Activated naive CD8-positive, alpha-beta T cell (primary cell): ENCODE measurements around the gene BDH1.
"Not testable (repeated sequence)": the region's sequence is repeated elsewhere in the genome, so short reads cannot be mapped to it uniquely, and the experiment has no call there.

ENCODE experiments used
- H3K27ac Mint-ChIP-seq: one replicate; pipeline ENCODE4 v1.8.0; 2021; ENCODE audit warnings: mixed read lengths
- H3K27me3 Mint-ChIP-seq: one replicate; pipeline ENCODE4 v1.8.0; 2021; ENCODE audit warnings: mixed read lengths
- H3K36me3 Mint-ChIP-seq: one replicate; pipeline ENCODE4 v1.8.0; 2021; ENCODE audit warnings: mixed read lengths
- H3K4me1 Mint-ChIP-seq: one replicate; pipeline ENCODE4 v1.8.0; 2021; ENCODE audit warnings: low read depth, mixed read lengths
- H3K4me3 Mint-ChIP-seq: one replicate; pipeline ENCODE4 v1.8.0; 2021; ENCODE audit warnings: mild to moderate bottlenecking, mixed read lengths
- H3K9me3 Mint-ChIP-seq: one replicate; pipeline ENCODE4 v1.8.0; 2021; ENCODE audit warnings: low read depth, mixed read lengths

Gene BDH1

DNA sequence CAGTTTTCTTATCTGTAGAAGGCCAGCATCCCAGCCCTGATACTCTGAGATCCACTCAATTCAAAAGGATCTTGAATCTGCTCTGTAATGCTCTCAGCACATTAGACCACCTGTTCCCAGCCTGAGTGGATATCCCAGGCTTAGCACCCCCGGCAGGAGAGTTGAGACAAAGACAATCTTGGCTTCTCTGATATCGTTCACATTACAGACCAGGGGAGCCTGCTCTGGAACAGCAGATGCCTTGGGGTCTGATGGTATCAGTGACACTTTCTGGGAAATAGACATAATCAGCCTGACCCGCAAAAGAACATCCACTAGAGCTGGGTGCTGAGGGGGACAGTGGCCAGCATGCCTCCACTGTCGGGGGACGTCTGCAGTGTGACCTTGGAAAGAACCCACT lies 70.6 kb downstream of the BDH1 start:
- Mint-ChIP-seq H3K4me1 (no peaks in the 10 kb centered on the region), H3K27me3 (no peaks in the 10 kb centered on the region), H3K36me3 (no peaks in the 10 kb centered on the region), H3K27ac (no peak overlapping the region), H3K4me3 (no peak overlapping the region), H3K9me3 (no peaks in the 10 kb centered on the region)

DNA sequence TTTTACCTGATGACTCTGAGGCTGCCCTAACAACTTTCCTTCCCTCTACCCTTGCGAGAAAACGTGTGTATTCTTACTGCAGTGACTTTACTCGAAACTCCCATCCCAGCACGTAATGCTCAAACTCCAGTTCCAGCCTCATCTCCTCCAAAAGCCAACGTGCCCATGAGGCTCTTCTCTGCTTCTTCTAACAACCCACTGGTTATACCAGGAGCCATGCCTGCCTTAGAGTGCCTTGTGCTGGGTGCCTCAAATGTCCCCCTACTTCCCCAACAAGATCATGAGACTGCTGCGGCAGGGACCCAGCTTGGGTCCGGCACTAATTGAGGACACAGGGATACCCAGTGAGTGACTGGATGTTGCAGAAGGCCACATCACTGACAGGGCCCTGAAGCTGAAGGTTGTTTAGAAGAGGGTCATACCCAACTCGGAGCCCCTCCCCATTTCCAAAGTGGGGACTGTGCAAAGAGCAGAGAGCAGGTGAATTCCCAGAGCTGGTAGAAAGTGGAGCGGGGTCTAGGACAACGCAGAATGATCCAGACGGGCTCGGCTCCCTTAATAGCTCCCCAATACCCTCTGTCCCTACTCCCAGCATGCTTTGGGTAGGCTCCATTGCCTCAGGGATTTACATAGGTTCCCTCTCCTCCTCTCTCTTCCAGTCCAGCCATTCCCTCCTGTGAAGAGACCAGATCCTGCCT lies 71.4 kb downstream of the BDH1 start:
- H3K36me3 Mint-ChIP-seq = no peaks in the 10 kb centered on the region
- no peak overlapping the region for H3K4me3 Mint-ChIP-seq
- no peak overlapping the region for H3K27ac Mint-ChIP-seq
- no peaks in the 10 kb centered on the region for H3K9me3 Mint-ChIP-seq
- peaks cover 3% of the 10 kb centered on the region for H3K27me3 Mint-ChIP-seq
- H3K4me1 Mint-ChIP-seq = no peaks in the 10 kb centered on the region

DNA sequence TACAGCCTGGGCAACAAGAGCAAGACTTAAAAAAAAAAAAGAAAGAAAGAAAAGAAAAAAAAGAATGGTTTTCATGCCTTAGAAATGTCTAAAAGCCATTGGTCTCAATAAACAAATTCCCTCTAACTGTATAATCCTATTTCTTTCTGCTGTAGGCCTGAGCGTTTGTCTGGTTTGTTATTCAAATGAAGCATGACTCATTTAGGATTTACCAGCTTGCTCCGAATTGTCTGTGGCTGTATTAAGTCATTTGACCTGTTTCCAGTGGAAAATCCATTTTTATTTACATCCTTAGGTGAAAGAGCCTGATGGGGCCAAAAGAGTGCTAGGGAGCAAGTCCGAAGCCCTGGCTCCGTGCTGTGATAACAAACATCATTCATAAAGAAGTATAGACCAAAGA lies 73.8 kb downstream of the BDH1 start:
- Mint-ChIP-seq H3K27ac (no peak overlapping the region), H3K27me3 (peaks cover 3% of the 10 kb centered on the region), H3K4me1 (no peaks in the 10 kb centered on the region), H3K36me3 (no peaks in the 10 kb centered on the region), H3K9me3 (no peaks in the 10 kb centered on the region), H3K4me3 (no peak overlapping the region)

DNA sequence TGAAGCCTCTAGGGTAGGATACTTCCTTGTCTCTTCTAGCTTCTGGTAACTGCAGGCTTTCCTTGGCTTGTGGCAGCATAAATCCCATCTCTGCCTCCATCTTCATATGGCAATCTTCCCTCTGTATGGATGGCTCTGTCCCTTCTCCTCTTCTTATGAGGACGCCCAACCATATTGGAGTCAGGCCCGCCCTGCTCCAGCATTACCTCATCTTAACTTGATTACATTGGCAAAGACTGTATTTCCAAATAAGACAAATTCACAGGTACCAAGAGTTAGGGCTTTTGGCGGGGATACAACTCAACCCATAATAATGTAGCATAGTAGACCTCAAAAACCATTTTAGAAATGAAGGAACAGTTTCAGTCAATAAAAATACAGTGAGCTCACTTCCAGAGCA lies 75.4 kb downstream of the BDH1 start:
- Mint-ChIP-seq H3K27ac (no peak overlapping the region), H3K4me1 (no peaks in the 10 kb centered on the region), H3K9me3 (no peaks in the 10 kb centered on the region), H3K4me3 (no peak overlapping the region), H3K27me3 (peaks cover 3% of the 10 kb centered on the region), H3K36me3 (no peaks in the 10 kb centered on the region)

DNA sequence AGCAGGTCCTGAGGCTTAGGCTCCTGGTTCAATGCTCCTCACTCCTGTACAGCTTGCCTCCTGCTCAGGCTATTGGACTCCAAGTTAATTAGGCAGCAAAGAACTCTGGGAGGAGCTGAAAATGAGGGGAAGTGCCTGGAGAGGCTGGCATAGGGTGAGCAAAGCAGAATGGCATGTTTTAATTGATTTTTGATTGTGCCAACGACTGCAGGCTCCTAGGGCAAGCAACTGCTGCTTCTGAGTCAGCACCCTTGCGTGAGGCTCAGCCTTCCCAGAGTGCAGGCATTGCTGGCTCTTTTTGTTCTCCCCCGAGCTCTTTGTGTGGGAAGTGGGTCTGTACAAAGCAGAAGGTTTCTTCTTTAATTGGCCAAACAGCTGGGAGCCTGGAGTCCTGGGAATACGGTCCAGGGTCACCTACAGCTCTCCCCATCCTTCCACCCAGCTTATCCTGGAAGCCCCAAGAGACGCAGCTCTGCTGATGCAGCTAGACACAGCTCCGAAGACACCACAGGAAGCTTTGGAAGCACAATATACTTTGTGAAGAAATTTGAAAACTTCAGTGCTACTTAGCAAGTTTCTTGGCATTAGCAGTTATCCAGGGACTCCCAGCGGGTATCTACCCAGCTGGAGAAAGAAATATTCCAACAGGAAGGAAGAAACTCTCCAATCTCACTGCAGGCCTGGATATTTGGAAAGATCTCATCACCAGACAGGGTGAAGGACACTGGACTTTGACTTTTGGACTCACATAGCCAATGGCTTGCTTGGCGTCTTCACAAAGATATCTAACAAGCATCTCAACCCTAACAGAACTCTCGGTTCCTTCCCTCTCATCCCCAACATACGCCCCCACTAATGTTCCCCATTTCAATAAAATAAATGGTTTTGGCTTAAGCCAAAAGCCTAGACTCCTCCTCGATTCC lies 76.8 kb downstream of the BDH1 start:
- no peak overlapping the region for H3K4me3 Mint-ChIP-seq
- H3K27ac Mint-ChIP-seq = no peak overlapping the region
- H3K36me3 Mint-ChIP-seq = no peaks in the 10 kb centered on the region
- H3K27me3 Mint-ChIP-seq = peaks cover 3% of the 10 kb centered on the region
- no peaks in the 10 kb centered on the region for H3K9me3 Mint-ChIP-seq
- H3K4me1 Mint-ChIP-seq = no peaks in the 10 kb centered on the region

DNA sequence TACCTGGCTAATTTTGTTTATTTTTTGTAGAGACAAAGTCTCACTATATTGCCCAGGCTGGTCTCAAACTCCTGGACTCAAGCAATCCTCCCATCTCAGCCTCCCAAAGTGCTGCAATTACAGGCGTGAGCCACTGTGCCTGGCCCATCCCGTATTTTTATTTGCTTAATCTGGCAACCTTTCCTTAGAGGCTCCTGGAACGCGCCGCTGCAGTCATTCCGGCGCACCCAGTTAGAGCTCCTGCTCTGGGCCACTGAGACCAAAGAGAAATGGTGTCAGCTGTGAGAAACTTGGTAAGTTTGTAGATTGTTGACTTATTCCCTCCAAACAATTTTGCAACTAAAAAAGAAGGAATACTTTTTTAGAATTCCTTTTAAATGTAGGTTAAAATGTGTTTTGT lies 78.0 kb downstream of the BDH1 start:
- not testable (repeated sequence) for H3K4me3 Mint-ChIP-seq, H3K27me3 Mint-ChIP-seq, H3K36me3 Mint-ChIP-seq, H3K4me1 Mint-ChIP-seq, H3K9me3 Mint-ChIP-seq, H3K27ac Mint-ChIP-seq

DNA sequence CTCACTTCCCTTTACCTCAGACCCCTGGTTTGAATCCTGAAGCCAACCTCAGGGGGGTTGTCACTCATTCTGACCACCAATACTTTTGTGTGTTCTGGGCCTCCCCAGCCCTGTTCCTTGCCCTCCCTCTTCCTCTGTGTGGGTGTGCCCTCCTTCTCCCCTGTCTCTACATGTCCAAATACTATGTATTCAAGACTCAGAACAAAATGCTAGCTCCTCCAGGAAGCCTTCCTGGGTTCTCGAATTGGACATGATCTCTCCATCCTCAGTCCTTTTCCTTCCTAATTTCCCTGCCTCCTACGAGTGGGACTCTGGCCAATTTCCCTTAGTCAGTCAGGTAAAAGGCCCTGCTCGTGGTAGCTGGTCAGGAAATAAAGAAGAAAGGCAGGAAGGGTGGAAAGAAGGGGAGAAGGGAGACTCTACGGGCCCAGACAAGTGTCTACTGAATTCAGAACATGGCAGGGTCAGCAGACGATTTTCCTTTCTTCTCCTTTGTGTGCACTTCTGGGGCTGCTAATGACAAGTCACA lies 79.7 kb downstream of the BDH1 start:
- no peaks in the 10 kb centered on the region for H3K4me1 Mint-ChIP-seq

DNA sequence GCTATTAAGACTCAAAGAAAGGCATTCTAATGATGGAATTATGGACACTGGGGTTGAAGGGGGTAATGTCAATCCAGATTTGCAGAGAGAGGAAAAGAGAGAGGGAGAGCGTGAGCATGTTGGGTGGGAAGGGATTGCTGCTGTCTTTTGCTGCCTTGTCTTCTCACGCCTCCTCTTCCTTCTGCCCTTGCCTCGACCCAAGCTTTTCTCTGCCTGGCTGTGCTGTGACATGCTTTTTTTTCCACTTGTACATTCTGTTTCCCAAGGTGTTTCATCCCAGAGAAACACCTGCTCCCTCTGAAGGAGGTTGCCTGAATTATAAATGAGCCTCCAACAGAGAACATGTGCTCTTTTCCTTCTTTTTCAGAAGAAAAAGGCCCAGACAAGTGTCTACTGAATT lies 80.3 kb downstream of the BDH1 start:
- Mint-ChIP-seq H3K4me3 (no peak overlapping the region), H3K27ac (no peak overlapping the region), H3K4me1 (no peaks in the 10 kb centered on the region), H3K9me3 (no peaks in the 10 kb centered on the region), H3K27me3 (peaks cover 3% of the 10 kb centered on the region), H3K36me3 (no peaks in the 10 kb centered on the region)

More for the DNA sequence above, 79.7 kb downstream of the BDH1 start:
- H3K27ac Mint-ChIP-seq = peak overlapping the region; percentile 58
- H3K36me3 Mint-ChIP-seq = no peaks in the 10 kb centered on the region
- no peaks in the 10 kb centered on the region for H3K9me3 Mint-ChIP-seq
- H3K27me3 Mint-ChIP-seq = peaks cover 3% of the 10 kb centered on the region
- no peak overlapping the region for H3K4me3 Mint-ChIP-seq

DNA sequence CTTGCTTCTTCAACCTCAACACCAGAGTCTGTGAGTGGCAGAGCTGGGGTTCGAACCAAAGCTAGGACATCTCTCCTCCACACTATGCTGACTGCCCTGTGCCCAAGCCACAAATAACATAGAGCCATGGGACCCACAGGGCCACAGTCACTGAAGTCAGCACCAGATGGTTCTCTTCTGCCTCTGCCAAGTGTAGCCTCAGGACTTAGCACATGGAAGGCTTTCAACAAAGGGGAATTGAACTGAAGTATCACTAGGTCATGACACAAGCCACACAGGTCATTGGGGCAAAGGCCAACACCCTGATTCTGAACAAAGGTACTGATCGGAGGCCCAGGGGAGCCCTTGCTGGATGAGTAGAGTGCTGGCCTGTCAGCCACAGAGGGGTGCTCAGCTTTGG lies 83.6 kb downstream of the BDH1 start:
- no peaks in the 10 kb centered on the region for H3K36me3 Mint-ChIP-seq
- peaks cover 4% of the 10 kb centered on the region for H3K4me1 Mint-ChIP-seq
- H3K27ac Mint-ChIP-seq = no peak overlapping the region
- H3K4me3 Mint-ChIP-seq = no peak overlapping the region
- no peaks in the 10 kb centered on the region for H3K9me3 Mint-ChIP-seq
- H3K27me3 Mint-ChIP-seq = peaks cover 6% of the 10 kb centered on the region

DNA sequence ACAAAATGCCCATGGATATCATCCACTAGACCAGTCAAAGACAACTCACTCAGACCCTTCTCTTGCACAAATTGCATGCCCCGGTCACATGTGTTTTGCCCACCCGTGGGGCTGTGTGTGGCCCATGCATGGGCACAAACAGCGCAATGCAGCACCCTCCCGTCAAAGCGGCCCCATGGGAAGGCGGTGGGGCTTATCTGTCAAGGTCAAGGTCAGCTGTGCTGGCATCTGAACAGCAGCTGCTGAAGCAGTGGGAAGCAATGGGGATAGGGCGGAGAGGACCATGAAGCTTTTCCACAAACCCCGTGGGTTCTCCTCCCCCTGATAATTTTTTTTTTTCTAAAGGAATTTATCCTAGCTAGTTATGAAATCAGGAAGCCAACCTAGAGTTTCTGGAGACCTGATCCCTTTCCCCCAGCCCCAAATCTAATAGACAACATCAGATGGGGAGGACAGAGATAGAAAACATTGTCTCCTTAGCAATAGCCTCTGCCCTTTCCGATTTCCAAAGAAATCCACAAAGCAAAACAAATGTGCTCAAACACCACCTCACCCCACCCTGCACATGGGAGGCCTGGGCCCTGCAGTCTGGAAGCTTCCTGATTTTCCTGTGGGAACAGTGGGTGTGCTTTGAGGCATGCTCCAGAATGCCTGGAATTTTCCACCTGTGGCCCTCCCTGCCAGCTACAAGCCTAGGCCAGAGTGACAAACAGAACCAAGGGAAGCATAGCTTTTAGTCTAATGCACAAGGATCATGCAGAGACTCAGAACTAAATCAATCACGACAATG lies 84.4 kb downstream of the BDH1 start:
- Mint-ChIP-seq H3K27me3 (peaks cover 8% of the 10 kb centered on the region), H3K4me1 (peaks cover 8% of the 10 kb centered on the region), H3K9me3 (no peaks in the 10 kb centered on the region), H3K27ac (no peak overlapping the region), H3K4me3 (no peak overlapping the region), H3K36me3 (no peaks in the 10 kb centered on the region)

DNA sequence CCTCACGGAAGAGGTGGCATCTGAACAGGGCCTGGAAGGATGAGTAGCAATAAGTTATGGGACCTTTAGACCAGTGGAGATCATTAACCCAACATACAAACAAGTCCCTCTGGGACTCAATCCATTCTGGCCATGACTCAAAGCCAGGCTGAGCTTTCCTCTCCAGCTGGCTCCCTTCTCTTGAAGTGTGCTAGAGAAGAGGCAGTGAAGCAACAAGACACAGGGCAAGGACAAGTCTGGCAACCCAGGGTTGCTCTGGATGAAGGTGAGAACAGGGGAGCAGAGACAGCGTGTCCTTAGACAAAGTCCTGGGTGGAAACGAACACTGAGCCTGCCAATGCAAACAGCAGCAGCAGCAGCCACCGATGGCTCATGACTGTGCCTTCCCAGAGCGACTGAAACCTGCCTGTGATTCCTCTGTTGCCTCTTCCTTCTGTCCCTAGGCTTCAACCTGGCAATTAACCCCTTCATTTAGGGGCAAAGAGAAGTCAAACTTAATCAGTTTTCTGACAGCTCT lies 86.8 kb downstream of the BDH1 start:
- no peaks in the 10 kb centered on the region for H3K9me3 Mint-ChIP-seq
- H3K27ac Mint-ChIP-seq = no peak overlapping the region
- no peak overlapping the region for H3K4me3 Mint-ChIP-seq
- H3K27me3 Mint-ChIP-seq = peaks cover 8% of the 10 kb centered on the region
- peaks cover 18% of the 10 kb centered on the region for H3K4me1 Mint-ChIP-seq
- no peaks in the 10 kb centered on the region for H3K36me3 Mint-ChIP-seq

DNA sequence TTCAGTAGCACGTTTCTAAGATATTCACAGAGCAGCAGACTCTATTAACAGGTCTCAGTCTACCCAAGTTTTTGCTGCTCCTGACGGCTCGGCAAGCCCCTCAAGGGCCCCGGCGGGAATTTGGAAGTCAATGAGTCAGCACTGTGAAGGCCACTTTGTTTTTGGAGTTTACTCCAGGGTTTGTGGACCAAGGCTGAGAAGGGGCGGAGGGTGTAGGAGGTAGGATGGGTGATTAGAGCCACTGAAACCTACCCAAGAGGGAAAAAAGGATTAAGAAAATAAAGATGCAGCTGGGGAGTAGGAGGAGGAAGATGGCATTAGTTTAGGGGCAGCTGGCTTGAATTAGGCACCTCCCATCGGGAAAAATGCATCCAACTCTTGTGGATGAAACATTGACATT lies 87.6 kb downstream of the BDH1 start:
- Mint-ChIP-seq H3K4me3 (no peak overlapping the region), H3K9me3 (no peaks in the 10 kb centered on the region), H3K27me3 (peaks cover 8% of the 10 kb centered on the region), H3K4me1 (peaks cover 25% of the 10 kb centered on the region), H3K36me3 (no peaks in the 10 kb centered on the region), H3K27ac (no peak overlapping the region)

DNA sequence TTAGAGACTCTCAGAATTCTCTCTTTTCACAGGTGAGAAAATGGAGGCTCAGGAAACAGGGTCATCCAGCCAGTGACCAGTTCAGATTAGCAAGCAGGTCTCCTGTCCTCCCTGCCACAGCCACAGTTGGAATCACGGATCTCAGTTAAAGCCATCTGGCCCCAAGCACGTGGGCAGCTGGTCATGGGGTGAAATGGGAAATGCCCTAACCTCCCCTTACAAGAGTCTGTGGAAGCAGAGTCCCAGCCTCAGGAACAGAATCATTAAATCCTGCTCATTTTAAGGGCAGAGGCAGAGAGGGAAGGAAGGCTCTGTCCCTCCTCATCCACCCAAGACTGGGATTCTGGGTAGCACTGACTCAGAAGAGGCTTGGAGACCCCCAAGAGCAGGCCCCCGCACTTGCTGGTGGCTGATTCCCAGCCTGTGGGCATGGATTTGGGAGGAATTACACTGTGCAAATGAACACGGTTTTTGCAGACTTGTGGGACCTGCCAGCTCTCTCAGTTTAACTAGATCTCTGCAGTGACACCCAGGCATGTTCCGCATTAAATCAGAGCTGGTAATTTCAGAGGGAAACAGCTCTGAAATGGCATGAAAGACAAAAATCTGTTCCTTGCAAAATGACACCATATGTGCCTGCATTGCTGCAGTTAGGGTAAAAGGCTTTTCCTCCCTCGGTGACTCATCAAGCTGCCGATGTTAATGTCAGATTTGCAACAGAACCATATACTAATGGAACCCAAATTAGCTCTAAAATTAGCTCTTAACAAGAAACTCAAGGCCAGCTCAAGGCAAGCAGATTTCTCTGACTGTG lies 89.0 kb downstream of the BDH1 start:
- no peak overlapping the region for H3K4me3 Mint-ChIP-seq
- peaks cover 27% of the 10 kb centered on the region for H3K4me1 Mint-ChIP-seq
- no peaks in the 10 kb centered on the region for H3K36me3 Mint-ChIP-seq
- H3K9me3 Mint-ChIP-seq = no peaks in the 10 kb centered on the region
- no peak overlapping the region for H3K27ac Mint-ChIP-seq
- peaks cover 8% of the 10 kb centered on the region for H3K27me3 Mint-ChIP-seq

DNA sequence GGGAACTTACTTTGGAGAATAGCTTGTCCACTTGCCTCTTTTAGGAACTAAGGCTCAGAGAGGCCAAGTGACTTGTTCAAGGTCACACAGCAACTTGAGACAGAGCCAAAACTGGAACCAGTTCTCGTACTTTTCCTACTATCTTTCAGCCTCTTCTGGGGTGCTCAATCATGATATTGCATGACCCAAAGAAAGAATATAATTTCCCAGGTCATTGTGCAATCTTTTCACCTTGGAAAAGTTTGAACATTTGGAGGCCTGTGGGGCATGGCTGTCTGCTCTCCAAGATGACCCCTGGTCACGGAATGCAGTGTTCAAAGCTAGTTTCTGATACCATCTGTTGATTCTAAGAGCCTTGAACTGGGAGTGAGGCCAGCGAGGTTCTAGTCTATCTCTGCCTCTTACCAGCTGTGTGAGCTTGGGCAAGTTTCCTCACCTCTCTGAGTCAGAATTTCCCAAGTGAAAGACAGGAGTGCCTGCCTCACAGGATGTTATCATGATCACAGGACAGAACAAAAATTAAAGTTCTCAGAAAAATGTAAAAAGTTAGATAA lies 89.7 kb downstream of the BDH1 start:
- Mint-ChIP-seq H3K27me3 (peaks cover 8% of the 10 kb centered on the region), H3K36me3 (no peaks in the 10 kb centered on the region), H3K4me1 (peaks cover 27% of the 10 kb centered on the region), H3K27ac (no peak overlapping the region), H3K9me3 (no peaks in the 10 kb centered on the region), H3K4me3 (no peak overlapping the region)
